GM20431 (cell line): ENCODE measurements around the gene FAM83G.
"Not testable (repeated sequence)": the region's sequence is repeated elsewhere in the genome, so short reads cannot be mapped to it uniquely, and the experiment has no call there.

Experiments used
- in situ Hi-C: fragments of 300-500 bp; cut with MseI, MboI; formaldehyde crosslinking; loops from one replicate; pipeline ENCODE4 v1.15.0; 2020; ENCODE audit warnings: low sequenced_read_pairs; ENCODE audit not compliant: unreplicated experiment

The FAM83G gene

DNA sequence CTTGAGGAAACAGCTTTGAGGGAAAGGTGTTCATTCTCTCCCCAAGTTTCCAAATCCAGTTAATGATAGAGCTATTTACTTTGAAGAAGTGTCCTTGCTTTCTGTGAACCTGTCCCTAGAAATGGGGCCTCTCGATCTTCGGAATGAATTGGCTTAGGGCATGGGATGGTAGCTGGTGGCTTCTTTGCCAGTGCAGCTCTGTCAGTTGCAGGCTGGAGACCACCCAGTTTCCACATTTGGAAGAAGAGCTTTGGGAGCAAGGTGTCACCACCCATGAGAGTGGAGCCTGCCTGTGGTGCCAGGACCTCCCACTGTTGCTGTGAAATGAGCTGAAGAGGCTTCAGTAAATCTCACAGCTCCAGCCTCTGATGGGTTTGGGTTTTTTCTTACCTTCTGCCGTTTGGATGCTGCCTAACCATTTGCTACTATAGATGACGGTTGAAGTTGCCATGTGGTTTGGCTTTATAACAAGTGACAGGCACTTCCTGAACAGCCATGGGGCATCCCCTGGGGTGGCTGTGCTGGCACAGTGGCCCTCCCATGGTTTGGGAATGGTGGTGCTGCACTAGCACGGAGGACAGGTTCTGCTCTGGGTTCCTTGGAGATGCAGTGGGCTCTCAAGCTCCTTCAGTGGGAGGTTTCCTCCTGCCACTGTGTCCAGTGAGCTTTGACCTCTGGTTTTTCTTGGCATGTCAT lies 72.1 kb downstream of the FAM83G start:
- in situ Hi-C loops: loop anchor here (25.0 kb wide), 1 partner anchor 120 kb away; no protein-coding TSS in a partner anchor

GRCh38 chr17:18928628-18929125 lies 75.9 kb downstream of the FAM83G start:
- in situ Hi-C loops: loop anchor here (25.0 kb wide), 1 partner anchor 116 kb away; no protein-coding TSS in a partner anchor

DNA sequence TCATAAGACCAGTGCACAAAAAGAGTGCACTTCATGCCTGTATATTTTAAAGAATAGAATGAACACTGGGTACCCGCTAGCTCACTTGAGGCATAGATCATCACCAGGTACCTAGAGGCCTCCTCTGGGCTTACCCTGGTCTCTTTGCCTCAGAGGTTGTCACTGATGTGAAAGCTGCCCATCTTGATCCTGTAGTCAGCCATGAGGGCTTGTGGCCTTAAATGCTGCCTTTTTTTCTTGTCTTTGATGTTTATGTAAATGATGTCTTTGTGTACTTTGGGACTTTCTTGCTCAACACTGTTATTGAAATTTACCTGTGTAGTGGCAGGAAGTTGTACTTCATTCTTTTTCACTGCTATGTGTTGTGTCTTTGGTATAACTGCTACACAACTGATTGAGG lies 79.4 kb downstream of the FAM83G start:
- in situ Hi-C loops: loop anchor here (25.0 kb wide), 1 partner anchor 113 kb away; no protein-coding TSS in a partner anchor

- in situ Hi-C loops: not testable (repeated sequence)
Observed at GRCh38 chr17:18922596-18922995, 82.0 kb downstream of the FAM83G start.

GRCh38 chr17:18921912-18922451 lies 82.6 kb downstream of the FAM83G start:
- in situ Hi-C loops: no loop called here

GRCh38 chr17:18921485-18921884 lies 83.1 kb downstream of the FAM83G start:
- in situ Hi-C loops: no loop called here

- in situ Hi-C loops: no loop called here
Observed at GRCh38 chr17:18920911-18921441, 83.6 kb downstream of the FAM83G start.

- in situ Hi-C loops: no loop called here
Observed at GRCh38 chr17:18919963-18920362, 84.6 kb downstream of the FAM83G start.
